ENCODE results near the gene SART3. TPM values are rescaled to one million over a fixed set of nuclear protein-coding genes. Genes with fewer than 3 reads are reported as not detected.

SART3 gene
- total RNA-seq, 1 donor from 2014 or later, result 34.8 TPM

- H3K9me3 Mint-ChIP-seq (ENCODE audit: low read depth), result no peaks in the 10 kb centered on the region
- H3K4me1 Mint-ChIP-seq (ENCODE audit: low read depth), result peaks cover 32% of the 10 kb centered on the region
- H3K27me3 Mint-ChIP-seq (ENCODE audit: low read depth), result no peaks in the 10 kb centered on the region
- TF ChIP-seq, protein P1, sequence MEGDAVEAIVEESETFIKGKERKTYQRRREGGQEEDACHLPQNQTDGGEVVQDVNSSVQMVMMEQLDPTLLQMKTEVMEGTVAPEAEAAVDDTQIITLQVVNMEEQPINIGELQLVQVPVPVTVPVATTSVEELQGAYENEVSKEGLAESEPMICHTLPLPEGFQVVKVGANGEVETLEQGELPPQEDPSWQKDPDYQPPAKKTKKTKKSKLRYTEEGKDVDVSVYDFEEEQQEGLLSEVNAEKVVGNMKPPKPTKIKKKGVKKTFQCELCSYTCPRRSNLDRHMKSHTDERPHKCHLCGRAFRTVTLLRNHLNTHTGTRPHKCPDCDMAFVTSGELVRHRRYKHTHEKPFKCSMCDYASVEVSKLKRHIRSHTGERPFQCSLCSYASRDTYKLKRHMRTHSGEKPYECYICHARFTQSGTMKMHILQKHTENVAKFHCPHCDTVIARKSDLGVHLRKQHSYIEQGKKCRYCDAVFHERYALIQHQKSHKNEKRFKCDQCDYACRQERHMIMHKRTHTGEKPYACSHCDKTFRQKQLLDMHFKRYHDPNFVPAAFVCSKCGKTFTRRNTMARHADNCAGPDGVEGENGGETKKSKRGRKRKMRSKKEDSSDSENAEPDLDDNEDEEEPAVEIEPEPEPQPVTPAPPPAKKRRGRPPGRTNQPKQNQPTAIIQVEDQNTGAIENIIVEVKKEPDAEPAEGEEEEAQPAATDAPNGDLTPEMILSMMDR (IDR thresholded peaks at IDR 0.05), result no peak
- no peak for DNase-seq (ENCODE audit: low spot score)
- peaks cover 6% of the 10 kb centered on the region for H3K36me3 Mint-ChIP-seq (ENCODE audit: low read depth)
- peak overlapping the region; percentile 90 for H3K4me3 Mint-ChIP-seq (ENCODE audit: unreplicated experiment)
- H3K27ac Mint-ChIP-seq (ENCODE audit: unreplicated experiment), result peak overlapping the region; percentile 89
These were observed 46.5 kb downstream of the SART3 start for GRCh38 chr12:108514468-108514972.

- no peaks in the 10 kb centered on the region for H3K36me3 Mint-ChIP-seq (ENCODE audit: low read depth)
- H3K27me3 Mint-ChIP-seq (ENCODE audit: low read depth), result no peaks in the 10 kb centered on the region
- no peak for DNase-seq (ENCODE audit: low spot score)
- TF ChIP-seq, protein P1 (IDR thresholded peaks at IDR 0.05), result peak; percentile 96
- peaks cover 27% of the 10 kb centered on the region for H3K4me1 Mint-ChIP-seq (ENCODE audit: low read depth)
- H3K4me3 Mint-ChIP-seq (ENCODE audit: unreplicated experiment), result no peak overlapping the region
- H3K9me3 Mint-ChIP-seq (ENCODE audit: low read depth), result no peaks in the 10 kb centered on the region
- peak overlapping the region; percentile 58 for H3K27ac Mint-ChIP-seq (ENCODE audit: unreplicated experiment)
These were observed 49.1 kb downstream of the SART3 start for GRCh38 chr12:108511633-108512540.

- Mint-ChIP-seq H3K36me3 (ENCODE audit: low read depth) (no peaks in the 10 kb centered on the region), H3K27ac (ENCODE audit: unreplicated experiment) (no peak overlapping the region)
These were observed 50.1 kb downstream of the SART3 start for GRCh38 chr12:108510836-108511235.

DNA sequence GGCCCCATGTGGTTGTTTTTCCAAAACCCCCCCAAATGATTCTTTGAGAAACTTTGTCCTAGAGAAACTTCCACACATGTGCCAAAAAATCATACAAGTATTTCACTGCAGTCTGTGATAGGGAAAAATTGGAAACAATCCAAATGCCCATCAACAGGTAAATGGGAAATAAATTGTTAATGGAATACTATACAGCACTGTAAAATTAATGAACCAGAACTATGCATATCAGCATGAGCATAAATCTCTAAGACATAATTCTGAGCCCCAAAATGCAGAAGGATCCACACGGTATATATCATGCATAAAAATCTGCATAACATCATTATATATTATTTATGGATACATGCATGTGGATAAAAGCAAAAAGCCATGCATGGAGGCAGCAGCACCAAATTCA is 51.2 kb downstream of the SART3 start:
- Mint-ChIP-seq H3K27ac (ENCODE audit: unreplicated experiment) (no peak overlapping the region), H3K9me3 (ENCODE audit: low read depth) (no peaks in the 10 kb centered on the region), H3K36me3 (ENCODE audit: low read depth) (no peaks in the 10 kb centered on the region), H3K27me3 (ENCODE audit: low read depth) (peaks cover 12% of the 10 kb centered on the region), H3K4me1 (ENCODE audit: low read depth) (peaks cover 14% of the 10 kb centered on the region), H3K4me3 (ENCODE audit: unreplicated experiment) (no peak overlapping the region)
- TF ChIP-seq, protein P1 (IDR thresholded peaks at IDR 0.05), result no peak
- DNase-seq (ENCODE audit: low spot score), result no peak

More at GRCh38 chr12:108510836-108511235, 50.1 kb downstream of the SART3 start:
- no peak overlapping the region for H3K4me3 Mint-ChIP-seq (ENCODE audit: unreplicated experiment)
- peaks cover 17% of the 10 kb centered on the region for H3K4me1 Mint-ChIP-seq (ENCODE audit: low read depth)
- no peaks in the 10 kb centered on the region for H3K9me3 Mint-ChIP-seq (ENCODE audit: low read depth)
- no peak for DNase-seq (ENCODE audit: low spot score)
- TF ChIP-seq, protein P1 (IDR thresholded peaks at IDR 0.05), result no peak
- peaks cover 4% of the 10 kb centered on the region for H3K27me3 Mint-ChIP-seq (ENCODE audit: low read depth)

DNA sequence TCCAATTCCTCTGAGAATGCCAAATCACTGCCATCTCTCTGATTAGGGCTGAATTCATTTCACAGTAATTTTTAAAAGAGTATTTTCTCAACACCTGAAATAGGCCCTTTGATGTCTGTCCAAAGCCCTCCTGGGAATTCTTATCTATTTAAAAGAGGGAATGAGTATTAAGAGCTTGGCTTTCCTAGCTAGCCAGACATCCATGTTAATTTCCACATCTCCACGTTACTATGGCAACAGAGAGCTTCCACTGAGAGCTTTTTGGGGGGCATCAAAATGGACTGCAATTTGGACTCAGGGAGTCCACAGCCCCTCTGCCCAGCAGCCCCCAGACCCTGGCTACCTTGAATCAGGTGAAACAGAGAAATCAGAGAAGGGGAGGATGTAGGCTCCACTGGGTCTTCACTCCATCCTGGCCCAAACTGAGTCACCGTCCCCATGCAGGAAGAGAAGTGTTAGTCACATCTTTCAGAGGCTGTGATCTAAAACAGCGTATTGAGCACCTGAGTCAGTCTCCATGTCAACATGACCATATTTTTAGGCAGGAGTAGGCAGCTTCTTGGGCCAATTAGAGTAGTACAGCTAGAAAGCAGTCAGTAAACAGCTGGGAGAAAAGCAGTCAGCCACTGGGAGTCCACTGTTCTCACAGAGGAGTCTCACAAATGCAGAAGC is 52.9 kb downstream of the SART3 start:
- peaks cover 22% of the 10 kb centered on the region for H3K27me3 Mint-ChIP-seq (ENCODE audit: low read depth)
- no peak overlapping the region for H3K27ac Mint-ChIP-seq (ENCODE audit: unreplicated experiment)
- H3K9me3 Mint-ChIP-seq (ENCODE audit: low read depth), result peaks cover 9% of the 10 kb centered on the region
- no peaks in the 10 kb centered on the region for H3K36me3 Mint-ChIP-seq (ENCODE audit: low read depth)
- DNase-seq (ENCODE audit: low spot score), result no peak
- TF ChIP-seq, protein P1 (IDR thresholded peaks at IDR 0.05), result no peak
- H3K4me3 Mint-ChIP-seq (ENCODE audit: unreplicated experiment), result no peak overlapping the region
- peaks cover 10% of the 10 kb centered on the region for H3K4me1 Mint-ChIP-seq (ENCODE audit: low read depth)

Measured in chondrocyte (in vitro differentiated cells).